ENCODE data around the gene HSPA1B.

HSPA1B gene

DNA sequence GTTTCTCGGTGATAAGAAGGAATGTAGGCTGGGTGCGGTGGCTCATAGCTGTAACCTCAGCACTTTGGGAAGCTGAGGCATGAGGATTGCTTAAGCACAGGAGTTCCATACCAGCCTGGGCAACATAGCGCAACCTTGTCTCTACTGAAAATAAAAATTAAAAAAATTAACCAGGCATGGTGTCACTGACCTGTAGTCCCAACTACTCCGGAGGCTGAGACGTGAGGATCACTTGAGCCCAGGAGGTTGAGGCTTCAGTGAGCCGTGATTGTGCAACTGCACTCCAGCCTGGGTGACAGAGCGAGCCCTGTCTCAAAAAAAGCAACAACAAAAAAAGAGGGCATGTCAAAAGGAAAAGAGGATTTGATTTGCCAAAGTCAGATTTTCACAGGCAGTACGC, 31.2 kb downstream of the HSPA1B start:
- peaks cover 13% of the 10 kb centered on the region for H3K4me1 ChIP-seq (ENCODE audit: control insufficient read depth, low read length)
- no peak overlapping the region for H3K27ac ChIP-seq (ENCODE audit: low read depth, low read length)
- H3K4me3 ChIP-seq (ENCODE audit: low read length): no peak overlapping the region
- H3K9me3 ChIP-seq (ENCODE audit: control insufficient read depth, insufficient read depth, low read length): no peaks in the 10 kb centered on the region
- no peak for TF ChIP-seq EZH2phosphoT487 (IDR thresholded peaks at IDR 0.05; ENCODE audit: borderline replicate concordance, low read length)
- TF ChIP-seq, protein P1, sequence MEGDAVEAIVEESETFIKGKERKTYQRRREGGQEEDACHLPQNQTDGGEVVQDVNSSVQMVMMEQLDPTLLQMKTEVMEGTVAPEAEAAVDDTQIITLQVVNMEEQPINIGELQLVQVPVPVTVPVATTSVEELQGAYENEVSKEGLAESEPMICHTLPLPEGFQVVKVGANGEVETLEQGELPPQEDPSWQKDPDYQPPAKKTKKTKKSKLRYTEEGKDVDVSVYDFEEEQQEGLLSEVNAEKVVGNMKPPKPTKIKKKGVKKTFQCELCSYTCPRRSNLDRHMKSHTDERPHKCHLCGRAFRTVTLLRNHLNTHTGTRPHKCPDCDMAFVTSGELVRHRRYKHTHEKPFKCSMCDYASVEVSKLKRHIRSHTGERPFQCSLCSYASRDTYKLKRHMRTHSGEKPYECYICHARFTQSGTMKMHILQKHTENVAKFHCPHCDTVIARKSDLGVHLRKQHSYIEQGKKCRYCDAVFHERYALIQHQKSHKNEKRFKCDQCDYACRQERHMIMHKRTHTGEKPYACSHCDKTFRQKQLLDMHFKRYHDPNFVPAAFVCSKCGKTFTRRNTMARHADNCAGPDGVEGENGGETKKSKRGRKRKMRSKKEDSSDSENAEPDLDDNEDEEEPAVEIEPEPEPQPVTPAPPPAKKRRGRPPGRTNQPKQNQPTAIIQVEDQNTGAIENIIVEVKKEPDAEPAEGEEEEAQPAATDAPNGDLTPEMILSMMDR (IDR thresholded peaks at IDR 0.05; ENCODE audit: low read depth, low read length, poor library complexity, severe bottlenecking): no peak
- no peak overlapping the region for H3K4me2 ChIP-seq (ENCODE audit: low read length)
- peaks cover 9% of the 10 kb centered on the region; the same call in 1 of the 2 replicates for H3F3A ChIP-seq (ENCODE audit: control insufficient read depth, insufficient read depth)
- H3K79me2 ChIP-seq (ENCODE audit: control insufficient read depth, low read length): 0 out of 2 replicates have a peak, but pooled peaks cover 4% of the 10 kb centered on the region
- H3K9me2 ChIP-seq (replicated peaks; ENCODE audit: control insufficient read depth, low read length): no peaks in the 10 kb centered on the region
- peaks cover 5% of the 10 kb centered on the region; the same call in 1 of the 2 replicates for H3K36me3 ChIP-seq (ENCODE audit: control insufficient read depth, low read length)
- H3K27me3 ChIP-seq (ENCODE audit: control insufficient read depth, low read length): no peaks in the 10 kb centered on the region
- no peaks in the 10 kb centered on the region for H4K20me1 ChIP-seq (ENCODE audit: control insufficient read depth, insufficient read depth, low read depth, low read length)

DNA sequence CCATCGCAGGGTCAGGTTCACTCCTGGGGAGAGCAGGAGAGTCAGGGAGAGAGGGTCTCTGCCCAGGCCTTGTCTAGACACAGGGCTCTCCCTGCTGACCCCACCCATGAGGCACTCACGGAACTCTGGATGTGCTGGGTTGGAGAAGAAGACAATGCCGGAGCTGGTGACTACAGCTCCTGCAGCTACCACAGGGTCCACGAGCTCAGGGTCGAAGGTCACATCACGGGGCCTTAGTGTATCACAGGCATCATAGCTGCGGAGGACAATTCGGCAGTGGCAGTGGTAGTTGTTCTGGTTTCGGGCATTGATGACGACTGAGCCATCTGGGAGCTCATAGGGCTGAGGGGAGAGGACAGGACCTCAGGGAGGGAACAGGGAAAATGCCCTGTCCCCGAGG, 32.4 kb downstream of the HSPA1B start:
- peaks cover 19% of the 10 kb centered on the region for H3K4me1 ChIP-seq (ENCODE audit: control insufficient read depth, low read length)
- peaks cover 5% of the 10 kb centered on the region; the same call in 1 of the 2 replicates for H3K36me3 ChIP-seq (ENCODE audit: control insufficient read depth, low read length)
- 0 out of 2 replicates have a peak, but pooled peaks cover 8% of the 10 kb centered on the region for H3K79me2 ChIP-seq (ENCODE audit: control insufficient read depth, low read length)
- H3K27me3 ChIP-seq (ENCODE audit: control insufficient read depth, low read length): no peaks in the 10 kb centered on the region
- H3F3A ChIP-seq (ENCODE audit: control insufficient read depth, insufficient read depth): peaks cover 9% of the 10 kb centered on the region; the same call in 1 of the 2 replicates
- H3K4me2 ChIP-seq (ENCODE audit: low read length): no peak overlapping the region
- TF ChIP-seq, protein P1 (IDR thresholded peaks at IDR 0.05; ENCODE audit: low read depth, low read length, poor library complexity, severe bottlenecking): no peak
- H3K4me3 ChIP-seq (ENCODE audit: low read length): no peak overlapping the region
- H3K9me3 ChIP-seq (ENCODE audit: control insufficient read depth, insufficient read depth, low read length): no peaks in the 10 kb centered on the region
- no peaks in the 10 kb centered on the region for H3K9me2 ChIP-seq (replicated peaks; ENCODE audit: control insufficient read depth, low read length)
- H3K27ac ChIP-seq (ENCODE audit: low read depth, low read length): no peak overlapping the region
- H4K20me1 ChIP-seq (ENCODE audit: control insufficient read depth, insufficient read depth, low read depth, low read length): no peaks in the 10 kb centered on the region

DNA sequence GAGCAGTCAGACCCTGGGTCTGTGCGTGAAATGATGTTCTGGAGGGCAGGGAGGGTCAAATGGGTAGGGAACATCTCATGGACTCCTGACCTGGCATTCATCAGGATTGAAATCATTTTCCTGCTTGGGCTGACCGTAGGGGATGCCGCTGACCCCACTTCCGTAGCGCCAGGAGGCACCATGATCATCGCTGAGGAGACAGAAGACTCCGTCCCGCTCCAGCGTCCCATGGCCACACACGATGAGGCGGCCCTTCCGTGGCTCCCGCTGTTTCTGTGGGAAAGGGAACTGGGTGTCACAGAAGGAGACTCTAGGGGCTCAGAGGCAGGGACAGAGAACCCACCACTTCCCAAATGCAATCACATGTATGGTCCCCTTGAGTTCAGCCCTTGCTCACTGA, 32.8 kb downstream of the HSPA1B start:
- no peak overlapping the region for H3K4me2 ChIP-seq (ENCODE audit: low read length)
- peaks cover 9% of the 10 kb centered on the region; the same call in 1 of the 2 replicates for H3F3A ChIP-seq (ENCODE audit: control insufficient read depth, insufficient read depth)
- H3K27me3 ChIP-seq (ENCODE audit: control insufficient read depth, low read length): no peaks in the 10 kb centered on the region
- peaks cover 19% of the 10 kb centered on the region for H3K4me1 ChIP-seq (ENCODE audit: control insufficient read depth, low read length)
- peaks cover 5% of the 10 kb centered on the region; the same call in 1 of the 2 replicates for H3K36me3 ChIP-seq (ENCODE audit: control insufficient read depth, low read length)
- H3K9me3 ChIP-seq (ENCODE audit: control insufficient read depth, insufficient read depth, low read length): no peaks in the 10 kb centered on the region
- H3K9me2 ChIP-seq (replicated peaks; ENCODE audit: control insufficient read depth, low read length): no peaks in the 10 kb centered on the region
- TF ChIP-seq, protein P1 (IDR thresholded peaks at IDR 0.05; ENCODE audit: low read depth, low read length, poor library complexity, severe bottlenecking): no peak
- TF ChIP-seq EZH2phosphoT487 (IDR thresholded peaks at IDR 0.05; ENCODE audit: borderline replicate concordance, low read length): no peak
- H3K79me2 ChIP-seq (ENCODE audit: control insufficient read depth, low read length): 0 out of 2 replicates have a peak, but pooled peaks cover 8% of the 10 kb centered on the region
- H4K20me1 ChIP-seq (ENCODE audit: control insufficient read depth, insufficient read depth, low read depth, low read length): no peaks in the 10 kb centered on the region
- no peak overlapping the region for H3K27ac ChIP-seq (ENCODE audit: low read depth, low read length)
- no peak overlapping the region for H3K4me3 ChIP-seq (ENCODE audit: low read length)
